Measurements from ENCODE around the gene MORN4. TPM values are rescaled to one million over a fixed set of nuclear protein-coding genes. Genes with fewer than 3 reads are reported as not detected.

Gene MORN4
- total and polyA plus RNA-seq, 2 of the 13 experiments (the other 11 are each of a cell fraction or from before 2014, with no cell fraction given) = 3.4 to 9.1 TPM

DNA sequence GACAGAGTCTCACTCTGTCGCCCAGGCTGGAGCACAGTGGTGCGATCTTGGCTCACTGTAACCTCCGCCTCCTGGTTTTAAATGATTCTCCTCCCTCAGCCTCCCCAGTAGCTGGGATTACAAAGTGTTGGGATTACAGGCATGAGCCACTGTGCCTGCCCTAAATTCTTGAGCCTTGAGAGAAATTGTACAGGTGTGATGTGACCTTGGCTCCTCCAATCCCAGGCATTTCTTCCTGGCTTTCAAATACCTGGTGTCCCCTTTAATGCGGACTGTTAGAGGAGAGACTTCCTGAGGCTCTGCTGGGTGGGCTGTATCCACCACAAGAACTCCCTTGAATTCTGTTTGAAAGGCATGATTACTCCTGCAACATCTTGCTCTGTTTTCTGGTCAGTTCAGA, 15.0 kb downstream of the MORN4 start (continued):
- no peak for TF ChIP-seq WIZ (CRISPR knock-in tag; IDR thresholded peaks at IDR 0.05)
- TF ChIP-seq, protein P1, sequence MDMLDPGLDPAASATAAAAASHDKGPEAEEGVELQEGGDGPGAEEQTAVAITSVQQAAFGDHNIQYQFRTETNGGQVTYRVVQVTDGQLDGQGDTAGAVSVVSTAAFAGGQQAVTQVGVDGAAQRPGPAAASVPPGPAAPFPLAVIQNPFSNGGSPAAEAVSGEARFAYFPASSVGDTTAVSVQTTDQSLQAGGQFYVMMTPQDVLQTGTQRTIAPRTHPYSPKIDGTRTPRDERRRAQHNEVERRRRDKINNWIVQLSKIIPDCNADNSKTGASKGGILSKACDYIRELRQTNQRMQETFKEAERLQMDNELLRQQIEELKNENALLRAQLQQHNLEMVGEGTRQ (IDR thresholded peaks at IDR 0.05; ENCODE audit: low read depth, low read length) = no peak
- TF ChIP-seq, protein P1 (CRISPR knock-in tag; IDR thresholded peaks at IDR 0.05; ENCODE audit: borderline replicate concordance) = no peak
- no peak for TF ChIP-seq PCBP1 (IDR thresholded peaks at IDR 0.05; ENCODE audit: borderline replicate concordance, low read depth, low read length)
- no peak for TF ChIP-seq ZNF776 (CRISPR knock-in tag; IDR thresholded peaks at IDR 0.05)

DNA sequence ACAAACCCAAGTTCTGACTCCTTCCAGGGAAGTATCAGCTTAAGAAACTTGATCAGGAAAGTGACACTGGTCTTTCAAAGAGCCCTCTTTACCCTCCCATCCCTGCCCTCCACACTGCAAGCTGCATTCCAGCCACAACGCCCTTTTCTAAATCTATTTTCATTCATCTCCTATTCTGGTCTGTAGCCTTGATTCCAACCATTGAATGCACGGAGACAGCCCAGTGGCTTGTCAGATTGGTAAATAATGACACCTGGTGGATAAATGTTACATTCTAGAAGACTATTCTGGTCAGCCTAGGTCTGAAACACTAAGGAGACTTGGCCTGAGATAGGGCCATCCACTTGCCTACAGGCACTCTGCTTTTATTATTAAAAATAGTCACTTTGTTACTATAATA, 20.9 kb downstream of the MORN4 start:
- H3K4me3 ChIP-seq (replicated peaks in 1 of 3; ENCODE audit: insufficient read depth in 1 of 3, low read depth in 2 of 3, low read length in 3 of 3) = no peak overlapping the region
- peak; percentile 68 for TF ChIP-seq RAD21 (CRISPR knock-in tag; IDR thresholded peaks at IDR 0.05)
- TF ChIP-seq, protein P2, sequence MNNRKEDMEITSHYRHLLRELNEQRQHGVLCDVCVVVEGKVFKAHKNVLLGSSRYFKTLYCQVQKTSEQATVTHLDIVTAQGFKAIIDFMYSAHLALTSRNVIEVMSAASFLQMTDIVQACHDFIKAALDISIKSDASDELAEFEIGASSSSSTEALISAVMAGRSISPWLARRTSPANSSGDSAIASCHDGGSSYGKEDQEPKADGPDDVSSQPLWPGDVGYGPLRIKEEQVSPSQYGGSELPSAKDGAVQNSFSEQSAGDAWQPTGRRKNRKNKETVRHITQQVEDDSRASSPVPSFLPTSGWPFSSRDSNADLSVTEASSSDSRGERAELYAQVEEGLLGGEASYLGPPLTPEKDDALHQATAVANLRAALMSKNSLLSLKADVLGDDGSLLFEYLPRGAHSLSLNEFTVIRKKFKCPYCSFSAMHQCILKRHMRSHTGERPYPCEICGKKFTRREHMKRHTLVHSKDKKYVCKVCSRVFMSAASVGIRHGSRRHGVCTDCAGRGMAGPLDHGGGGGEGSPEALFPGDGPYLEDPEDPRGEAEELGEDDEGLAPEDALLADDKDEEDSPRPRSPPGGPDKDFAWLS (CRISPR knock-in tag; IDR thresholded peaks at IDR 0.05; ENCODE audit: borderline replicate concordance) = no peak
- TF ChIP-seq, protein P3, sequence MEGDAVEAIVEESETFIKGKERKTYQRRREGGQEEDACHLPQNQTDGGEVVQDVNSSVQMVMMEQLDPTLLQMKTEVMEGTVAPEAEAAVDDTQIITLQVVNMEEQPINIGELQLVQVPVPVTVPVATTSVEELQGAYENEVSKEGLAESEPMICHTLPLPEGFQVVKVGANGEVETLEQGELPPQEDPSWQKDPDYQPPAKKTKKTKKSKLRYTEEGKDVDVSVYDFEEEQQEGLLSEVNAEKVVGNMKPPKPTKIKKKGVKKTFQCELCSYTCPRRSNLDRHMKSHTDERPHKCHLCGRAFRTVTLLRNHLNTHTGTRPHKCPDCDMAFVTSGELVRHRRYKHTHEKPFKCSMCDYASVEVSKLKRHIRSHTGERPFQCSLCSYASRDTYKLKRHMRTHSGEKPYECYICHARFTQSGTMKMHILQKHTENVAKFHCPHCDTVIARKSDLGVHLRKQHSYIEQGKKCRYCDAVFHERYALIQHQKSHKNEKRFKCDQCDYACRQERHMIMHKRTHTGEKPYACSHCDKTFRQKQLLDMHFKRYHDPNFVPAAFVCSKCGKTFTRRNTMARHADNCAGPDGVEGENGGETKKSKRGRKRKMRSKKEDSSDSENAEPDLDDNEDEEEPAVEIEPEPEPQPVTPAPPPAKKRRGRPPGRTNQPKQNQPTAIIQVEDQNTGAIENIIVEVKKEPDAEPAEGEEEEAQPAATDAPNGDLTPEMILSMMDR (CRISPR knock-in tag; IDR thresholded peaks at IDR 0.05) = peak; percentile 72
- TF ChIP-seq, protein P4, sequence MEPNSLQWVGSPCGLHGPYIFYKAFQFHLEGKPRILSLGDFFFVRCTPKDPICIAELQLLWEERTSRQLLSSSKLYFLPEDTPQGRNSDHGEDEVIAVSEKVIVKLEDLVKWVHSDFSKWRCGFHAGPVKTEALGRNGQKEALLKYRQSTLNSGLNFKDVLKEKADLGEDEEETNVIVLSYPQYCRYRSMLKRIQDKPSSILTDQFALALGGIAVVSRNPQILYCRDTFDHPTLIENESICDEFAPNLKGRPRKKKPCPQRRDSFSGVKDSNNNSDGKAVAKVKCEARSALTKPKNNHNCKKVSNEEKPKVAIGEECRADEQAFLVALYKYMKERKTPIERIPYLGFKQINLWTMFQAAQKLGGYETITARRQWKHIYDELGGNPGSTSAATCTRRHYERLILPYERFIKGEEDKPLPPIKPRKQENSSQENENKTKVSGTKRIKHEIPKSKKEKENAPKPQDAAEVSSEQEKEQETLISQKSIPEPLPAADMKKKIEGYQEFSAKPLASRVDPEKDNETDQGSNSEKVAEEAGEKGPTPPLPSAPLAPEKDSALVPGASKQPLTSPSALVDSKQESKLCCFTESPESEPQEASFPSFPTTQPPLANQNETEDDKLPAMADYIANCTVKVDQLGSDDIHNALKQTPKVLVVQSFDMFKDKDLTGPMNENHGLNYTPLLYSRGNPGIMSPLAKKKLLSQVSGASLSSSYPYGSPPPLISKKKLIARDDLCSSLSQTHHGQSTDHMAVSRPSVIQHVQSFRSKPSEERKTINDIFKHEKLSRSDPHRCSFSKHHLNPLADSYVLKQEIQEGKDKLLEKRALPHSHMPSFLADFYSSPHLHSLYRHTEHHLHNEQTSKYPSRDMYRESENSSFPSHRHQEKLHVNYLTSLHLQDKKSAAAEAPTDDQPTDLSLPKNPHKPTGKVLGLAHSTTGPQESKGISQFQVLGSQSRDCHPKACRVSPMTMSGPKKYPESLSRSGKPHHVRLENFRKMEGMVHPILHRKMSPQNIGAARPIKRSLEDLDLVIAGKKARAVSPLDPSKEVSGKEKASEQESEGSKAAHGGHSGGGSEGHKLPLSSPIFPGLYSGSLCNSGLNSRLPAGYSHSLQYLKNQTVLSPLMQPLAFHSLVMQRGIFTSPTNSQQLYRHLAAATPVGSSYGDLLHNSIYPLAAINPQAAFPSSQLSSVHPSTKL (CRISPR knock-in tag; IDR thresholded peaks at IDR 0.05) = no peak
- 0 out of 4 replicates have a peak, but pooled peaks of 1 of the 2 experiments have one; percentile 24 for TF ChIP-seq KLF16 (CRISPR knock-in tag; IDR thresholded peaks at IDR 0.05)
- TF ChIP-seq SMC3 (IDR thresholded peaks at IDR 0.05; ENCODE audit: low read length) = peak; percentile 85
- peak; percentile 83 for TF ChIP-seq STAG1 (CRISPR knock-in tag; IDR thresholded peaks at IDR 0.05)
- ChIA-PET CTCF (ENCODE audit: low intra/inter-chr PET ratio, low total read pairs) (interaction anchor here (1.1 to 2.0 kb wide), 2 partner anchors 40 to 78 kb away, joined by 3 to 46 read pairs; partner anchors contain the start of gene ANKRD2), POLR2A (no interaction called here)
- no peak overlapping the region for H2AFZ ChIP-seq (ENCODE audit: low read length)
- H3K9ac ChIP-seq (ENCODE audit: insufficient read depth, low read depth, low read length) = no peak overlapping the region
- no peaks in the 10 kb centered on the region for H3K79me2 ChIP-seq (ENCODE audit: insufficient read depth, low read length)
- no peak overlapping the region for H3K4me2 ChIP-seq (ENCODE audit: low read depth, low read length)
- peak; percentile 91 for ATAC-seq
- in situ Hi-C loops (cut with HindIII; ENCODE audit: extremely low pct_ligation_motif_present, low pct_unique_long_range_greater_than_20kb) = loop anchor here (5.0 kb wide), 1 partner anchor 40 kb away; the partner anchor contains the start of gene ANKRD2
- H3K36me3 ChIP-seq (replicated peaks in 1 of 2; ENCODE audit: control insufficient read depth in 1 of 2, insufficient read depth in 2 of 2, low read length in 2 of 2) = no peaks in the 10 kb centered on the region
- H4K20me1 ChIP-seq (ENCODE audit: insufficient read depth, low read length) = no peaks in the 10 kb centered on the region
- no peak overlapping the region for H3K27ac ChIP-seq (ENCODE audit: extremely low read length, insufficient read depth, low read length)
- H3K4me1 ChIP-seq (ENCODE audit: insufficient read depth, low read length) = no peaks in the 10 kb centered on the region
- H3K27me3 ChIP-seq (ENCODE audit: control insufficient read depth in 1 of 2, insufficient read depth in 2 of 2, low read length in 2 of 2) = no peaks in the 10 kb centered on the region
- no peak for FAIRE-seq
- no peaks in the 10 kb centered on the region for H3K9me3 ChIP-seq (ENCODE audit: low read length)
- WGBS (ENCODE audit: low lambda C conversion rate) = 57% methylated on average over 2 of the region's 2 CpGs
- BruUV-seq (replicated peaks) = no TSS peak
- intact Hi-C loops (cut with micrococcal nuclease; ENCODE audit: unreplicated experiment) = loop anchor here (1.0 to 5.0 kb wide), 3 partner anchors 40 to 205 kb away; partner anchors contain the start of gene ANKRD2
- DNase-seq (ENCODE audit: low spot score) = peak; percentile 45

Measured in HepG2 (cell line).